Fibroblast of lung (primary cell): ENCODE results near the gene CAVIN2. TPM values are rescaled to one million over a fixed set of nuclear protein-coding genes. Genes with fewer than 3 reads are reported as not detected.

Experiments used
- DNase-seq, 2 donors: peaks; one replicate each; pipeline versions ENCODE4 v3.0.0 to v3.0.0-alpha.2; 2010; ENCODE audit warnings: low read depth in 2 of 2
- H2AFZ ChIP-seq: 2 replicates; pipeline ENCODE4 v1.5.1; 2012; ENCODE audit warnings: low read length, control low read depth, inconsistent platforms
- H3K27ac ChIP-seq: 2 replicates; pipeline ENCODE4 v1.5.1; 2011; ENCODE audit warnings: low read length, control low read depth; ENCODE audit not compliant: insufficient read depth
- H3K27me3 ChIP-seq: 2 replicates; pipeline ENCODE4 v1.5.1; 2011; ENCODE audit warnings: mild to moderate bottlenecking, low read length; ENCODE audit not compliant: control insufficient read depth, insufficient read depth
- H3K36me3 ChIP-seq: 2 replicates; pipeline ENCODE4 v1.5.1; 2011; ENCODE audit warnings: low read length; ENCODE audit not compliant: control insufficient read depth, insufficient read depth
- H3K4me1 ChIP-seq: 2 replicates; pipeline ENCODE4 v1.5.1; 2011; ENCODE audit warnings: low read length; ENCODE audit not compliant: control insufficient read depth, insufficient read depth; ENCODE audit errors: extremely low read depth
- H3K4me2 ChIP-seq: 2 replicates; pipeline ENCODE4 v1.5.1; 2011; ENCODE audit warnings: low read length, control low read depth; ENCODE audit not compliant: insufficient read depth; ENCODE audit errors: extremely low read depth
- H3K4me3 ChIP-seq, 4 experiments: fragments of 200-600 bp in 1 of 4; sonication (generic) in 1 of 4; replicated peaks in 1 of 4; 2 replicates each; pipeline ENCODE4 v1.5.1; 2011 to 2016; ENCODE audit warnings: low read length in 4 of 4, low read depth in 3 of 4, mild to moderate bottlenecking in 3 of 4, control low read depth in 2 of 4, inconsistent platforms in 1 of 4, mixed read lengths in 1 of 4; ENCODE audit not compliant: insufficient read depth in 1 of 4; ENCODE audit errors: control extremely low read depth in 1 of 4
- H3K79me2 ChIP-seq: 2 replicates; pipeline ENCODE4 v1.5.1; 2012; ENCODE audit warnings: mild to moderate bottlenecking, low read length, inconsistent platforms; ENCODE audit not compliant: control insufficient read depth, insufficient read depth
- H3K9ac ChIP-seq: 2 replicates; pipeline ENCODE4 v1.5.1; 2011; ENCODE audit warnings: mild to moderate bottlenecking, low read length, control low read depth; ENCODE audit not compliant: insufficient read depth
- H3K9me3 ChIP-seq: 2 replicates; pipeline ENCODE4 v1.5.1; 2012; ENCODE audit warnings: low read depth, low read length; ENCODE audit not compliant: control insufficient read depth, insufficient read depth
- H4K20me1 ChIP-seq: 2 replicates; pipeline ENCODE4 v1.5.1; 2011; ENCODE audit warnings: low read length; ENCODE audit not compliant: control insufficient read depth, insufficient read depth; ENCODE audit errors: extremely low read depth
- EZH2 ChIP-seq: IDR thresholded peaks from 2 replicates; pipeline ENCODE4 v1.5.1; 2012; ENCODE audit warnings: low read length, control low read depth, mild to moderate bottlenecking; ENCODE audit errors: missing control alignments
- polyA plus RNA-seq, 2 donors: library from polyadenylated mRNA; depleted of rRNA in 1 of 2; stranded (reverse) in 1 of 2; unstranded in 1 of 2; fragments of >200 nt; gene quantifications; 2 replicates each; pipeline ENCODE4 v1.2.1, GENCODE V29; 2011 to 2012; ENCODE audit warnings: missing spikeins in 1 of 2
- total RNA-seq: library from RNA; depleted of rRNA; stranded (reverse); fragments of >200 nt; gene quantifications from 2 replicates; pipeline ENCODE4 v1.2.1, GENCODE V29; 2014
- TF ChIP-seq, protein P1 (sequence below), 2 donors: IDR thresholded peaks in 1 of 2; conservative IDR thresholded peaks in 1 of 2; 1 replicate in 1 of 2; 2 replicates in 1 of 2; pipeline ENCODE4 v1.5.1; 2011 to 2012; ENCODE audit warnings: low read length in 2 of 2, control low read depth in 1 of 2, inconsistent platforms in 1 of 2, low read depth in 1 of 2, mild to moderate bottlenecking in 1 of 2

The CAVIN2 gene
- total and polyA plus RNA-seq, 2 donors (not counting 1 experiment from before 2014, with no cell fraction given), result 25.1 to 28.1 TPM

DNA sequence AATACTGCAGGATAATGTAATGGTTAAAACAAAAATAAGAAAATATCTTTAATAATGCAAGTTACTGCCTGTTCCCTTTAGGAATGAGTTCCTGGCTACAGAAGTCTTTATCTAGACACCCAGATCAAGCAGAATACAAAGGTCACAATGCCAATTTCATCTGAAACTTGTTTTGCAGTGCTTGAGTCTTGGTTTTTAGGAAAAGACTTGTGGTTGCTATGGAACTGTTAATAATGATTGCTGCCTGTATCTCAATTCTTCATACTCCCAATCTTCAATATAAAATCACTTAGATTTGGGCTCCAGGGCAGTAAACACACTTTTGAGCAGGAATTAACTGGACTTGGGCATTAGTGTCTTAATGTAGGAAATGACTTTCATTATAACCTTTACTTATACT is 14.2 kb downstream of the CAVIN2 start:
- Histone ChIP-seq H3K9me3 (no peaks in the 10 kb centered on the region), H3K36me3 (peaks cover 5% of the 10 kb centered on the region)

DNA sequence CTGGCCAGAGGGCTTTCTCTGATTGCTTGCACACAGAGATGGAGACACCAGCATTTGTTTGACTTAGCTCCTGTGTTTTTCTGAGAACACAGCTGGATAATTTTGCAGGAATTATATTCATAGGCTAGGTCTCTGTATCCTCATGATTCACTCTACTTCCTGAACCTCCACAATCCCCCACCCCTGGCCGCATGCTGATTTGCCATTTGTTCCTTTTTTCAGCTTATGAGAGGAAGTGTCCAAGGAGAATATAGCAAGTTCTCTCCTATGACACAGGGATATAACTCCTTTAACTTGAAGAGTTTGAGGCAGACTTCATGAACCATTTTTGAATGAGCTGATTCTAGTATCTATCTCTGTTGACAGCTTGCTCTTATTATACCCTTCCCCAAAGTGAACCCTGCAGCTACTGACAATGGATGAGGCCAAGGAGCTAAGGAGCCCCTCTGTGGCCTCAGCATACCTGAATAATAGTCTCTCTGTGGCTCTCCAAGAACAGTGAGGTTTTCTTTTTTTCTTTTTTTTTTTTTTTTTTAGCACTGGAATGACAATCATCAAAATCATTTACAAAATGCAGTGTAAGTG is 15.4 kb downstream of the CAVIN2 start:
- H3K79me2 ChIP-seq, result no peaks in the 10 kb centered on the region
- H3K9ac ChIP-seq, result no peak overlapping the region
- H3K36me3 ChIP-seq, result peaks cover 4% of the 10 kb centered on the region
- no peak overlapping the region for H3K4me3 ChIP-seq
- no peaks in the 10 kb centered on the region for H3K4me1 ChIP-seq
- H3K9me3 ChIP-seq, result no peaks in the 10 kb centered on the region
- H3K27me3 ChIP-seq, result no peaks in the 10 kb centered on the region
- TF ChIP-seq EZH2, result no peak
- TF ChIP-seq, protein P1, sequence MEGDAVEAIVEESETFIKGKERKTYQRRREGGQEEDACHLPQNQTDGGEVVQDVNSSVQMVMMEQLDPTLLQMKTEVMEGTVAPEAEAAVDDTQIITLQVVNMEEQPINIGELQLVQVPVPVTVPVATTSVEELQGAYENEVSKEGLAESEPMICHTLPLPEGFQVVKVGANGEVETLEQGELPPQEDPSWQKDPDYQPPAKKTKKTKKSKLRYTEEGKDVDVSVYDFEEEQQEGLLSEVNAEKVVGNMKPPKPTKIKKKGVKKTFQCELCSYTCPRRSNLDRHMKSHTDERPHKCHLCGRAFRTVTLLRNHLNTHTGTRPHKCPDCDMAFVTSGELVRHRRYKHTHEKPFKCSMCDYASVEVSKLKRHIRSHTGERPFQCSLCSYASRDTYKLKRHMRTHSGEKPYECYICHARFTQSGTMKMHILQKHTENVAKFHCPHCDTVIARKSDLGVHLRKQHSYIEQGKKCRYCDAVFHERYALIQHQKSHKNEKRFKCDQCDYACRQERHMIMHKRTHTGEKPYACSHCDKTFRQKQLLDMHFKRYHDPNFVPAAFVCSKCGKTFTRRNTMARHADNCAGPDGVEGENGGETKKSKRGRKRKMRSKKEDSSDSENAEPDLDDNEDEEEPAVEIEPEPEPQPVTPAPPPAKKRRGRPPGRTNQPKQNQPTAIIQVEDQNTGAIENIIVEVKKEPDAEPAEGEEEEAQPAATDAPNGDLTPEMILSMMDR (conservative IDR thresholded peaks at IDR 0.05 in 1 of 2, IDR thresholded peaks at IDR 0.05 in 1 of 2; ENCODE audit: low read depth in 1 of 2, low read length in 2 of 2), result no peak
- H3K4me2 ChIP-seq, result no peak overlapping the region
- H2AFZ ChIP-seq, result no peak overlapping the region
- no peaks in the 10 kb centered on the region for H4K20me1 ChIP-seq
- DNase-seq, result no peak
- no peak overlapping the region for H3K27ac ChIP-seq

More for the DNA sequence above, 14.2 kb downstream of the CAVIN2 start:
- H3K4me2 ChIP-seq, result no peak overlapping the region
- no peak overlapping the region for H3K27ac ChIP-seq
- H4K20me1 ChIP-seq, result no peaks in the 10 kb centered on the region
- no peak overlapping the region for H3K9ac ChIP-seq
- no peaks in the 10 kb centered on the region for H3K4me1 ChIP-seq
- H3K27me3 ChIP-seq, result no peaks in the 10 kb centered on the region
- no peak overlapping the region for H2AFZ ChIP-seq
- no peak overlapping the region for H3K4me3 ChIP-seq
- DNase-seq, result no peak
- no peaks in the 10 kb centered on the region for H3K79me2 ChIP-seq
- TF ChIP-seq EZH2, result no peak

DNA sequence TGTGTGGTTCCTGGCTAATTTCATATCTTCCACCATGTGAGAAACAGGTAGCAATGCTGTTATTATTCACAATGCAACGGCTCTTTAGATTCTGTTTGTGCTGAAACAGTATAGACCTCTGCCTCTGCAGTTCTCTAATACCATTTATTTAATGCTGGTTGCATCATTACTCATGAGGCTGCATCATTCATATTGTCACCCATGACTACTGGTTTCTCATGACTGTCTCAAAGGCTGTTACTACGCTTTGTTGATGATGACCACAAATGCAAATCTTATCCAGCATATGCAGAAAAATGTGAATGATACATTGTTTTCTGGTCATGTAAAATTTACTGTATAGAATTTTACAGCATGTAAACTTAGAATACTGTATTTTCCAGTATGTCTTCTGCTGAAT is 22.5 kb downstream of the CAVIN2 start:
- Histone ChIP-seq H3K9ac (no peak overlapping the region), H3K4me2 (no peak overlapping the region), H3K4me1 (no peaks in the 10 kb centered on the region), H2AFZ (no peak overlapping the region), H3K27me3 (no peaks in the 10 kb centered on the region), H3K79me2 (no peaks in the 10 kb centered on the region), H3K36me3 (no peaks in the 10 kb centered on the region), H3K4me3 (no peak overlapping the region), H3K9me3 (no peaks in the 10 kb centered on the region), H3K27ac (no peak overlapping the region), H4K20me1 (no peaks in the 10 kb centered on the region)
- DNase-seq, result peak in 1 of 2 donors; percentile 23
- TF ChIP-seq, protein P1 (conservative IDR thresholded peaks at IDR 0.05 in 1 of 2, IDR thresholded peaks at IDR 0.05 in 1 of 2; ENCODE audit: low read depth in 1 of 2, low read length in 2 of 2), result no peak
- TF ChIP-seq EZH2, result no peak
